GM19463 (cell line): ENCODE data around the gene TNRC18.

Experiments
- ATAC-seq: cut with Tn5 transposase; IDR thresholded peaks from one replicate; pipeline ENCODE4 v1.9.1; 2021; ENCODE audit warnings: mild to moderate bottlenecking, moderate library complexity; ENCODE audit not compliant: unreplicated experiment

The TNRC18 gene

GRCh38 chr7:5428478-5429252 lies 5.0 kb upstream of the TNRC18 start:
- no peak for ATAC-seq

- ATAC-seq, result no peak
Measured at GRCh38 chr7:5426226-5426475, 2.5 kb upstream of the TNRC18 start.

- ATAC-seq, result no peak
Measured at GRCh38 chr7:5425507-5426225, 2.0 kb upstream of the TNRC18 start.

- ATAC-seq, result no peak
Measured at GRCh38 chr7:5424749-5425506, 1.3 kb upstream of the TNRC18 start.

GRCh38 chr7:5423976-5424748 lies 528 bp upstream of the TNRC18 start:
- no peak for ATAC-seq

GRCh38 chr7:5422396-5423305 lies 983 bp downstream of the TNRC18 start:
- no peak for ATAC-seq

- no peak for ATAC-seq
Measured at GRCh38 chr7:5421714-5422395, 1.8 kb downstream of the TNRC18 start.

GRCh38 chr7:5420881-5421713 lies 2.5 kb downstream of the TNRC18 start:
- no peak for ATAC-seq

- no peak for ATAC-seq
Measured at GRCh38 chr7:5420067-5420880, 3.4 kb downstream of the TNRC18 start.

- no peak for ATAC-seq
Measured at GRCh38 chr7:5419539-5420066, 4.0 kb downstream of the TNRC18 start.

GRCh38 chr7:5418285-5418582 lies 5.4 kb downstream of the TNRC18 start:
- no peak for ATAC-seq

- ATAC-seq, result no peak
Measured at GRCh38 chr7:5417106-5418071, 6.2 kb downstream of the TNRC18 start.

GRCh38 chr7:5414916-5415315 lies 8.7 kb downstream of the TNRC18 start:
- ATAC-seq, result no peak

GRCh38 chr7:5413449-5413786 lies 10.2 kb downstream of the TNRC18 start:
- ATAC-seq, result no peak

- ATAC-seq, result no peak
Measured at GRCh38 chr7:5408777-5409176, 14.9 kb downstream of the TNRC18 start.

- no peak for ATAC-seq
Measured at GRCh38 chr7:5406957-5407945, 16.4 kb downstream of the TNRC18 start.
